DOHH2 (cell line): ENCODE data around the gene DTX4.

Experiments
- H3F3A ChIP-seq: fragments of 200-600 bp; sonication (generic), shearing (Covaris generic); 2 replicates; pipeline ENCODE4 v1.6.0; 2016; ENCODE audit warnings: antibody characterized with exemption, mild to moderate bottlenecking; ENCODE audit not compliant: control insufficient read depth, insufficient read depth
- H3K27ac ChIP-seq: fragments of 200-600 bp; sonication (generic); 2 replicates; pipeline ENCODE4 v1.5.1; 2014; ENCODE audit warnings: low read depth, mild to moderate bottlenecking, low read length, moderate library complexity
- H3K27me3 ChIP-seq: fragments of 200-600 bp; sonication (generic); 2 replicates; pipeline ENCODE4 v1.6.1; 2014; ENCODE audit warnings: mild to moderate bottlenecking, low read length, mixed read lengths; ENCODE audit not compliant: control insufficient read depth
- H3K36me3 ChIP-seq: fragments of 200-600 bp; sonication (generic); 2 replicates; pipeline ENCODE4 v1.6.1; 2014; ENCODE audit warnings: mild to moderate bottlenecking, low read length, moderate library complexity, mixed read lengths; ENCODE audit not compliant: control insufficient read depth
- H3K4me1 ChIP-seq: fragments of 200-600 bp; sonication (generic); 2 replicates; pipeline ENCODE4 v1.6.1; 2014; ENCODE audit warnings: mild to moderate bottlenecking, low read length, mixed read lengths; ENCODE audit not compliant: control insufficient read depth
- H3K4me2 ChIP-seq: fragments of 200-600 bp; sonication (generic); 2 replicates; pipeline ENCODE4 v1.6.0; 2014; ENCODE audit warnings: mild to moderate bottlenecking, low read length, moderate library complexity
- H3K4me3 ChIP-seq: fragments of 200-600 bp; sonication (generic); 2 replicates; pipeline ENCODE4 v1.5.1; 2014; ENCODE audit warnings: mild to moderate bottlenecking, low read length, mixed read lengths
- H3K79me2 ChIP-seq: fragments of 200-600 bp; sonication (generic); 2 replicates; pipeline ENCODE4 v1.6.1; 2014; ENCODE audit warnings: mild to moderate bottlenecking, low read length, mixed read lengths; ENCODE audit not compliant: control insufficient read depth
- H3K9me2 ChIP-seq: fragments of 200-600 bp; sonication (generic); replicated peaks from 2 replicates; pipeline ENCODE4 v1.6.1; 2014; ENCODE audit warnings: mild to moderate bottlenecking, low read length, mixed read lengths; ENCODE audit not compliant: control insufficient read depth
- H3K9me3 ChIP-seq: fragments of 200-600 bp; sonication (generic); 2 replicates; pipeline ENCODE4 v1.6.1; 2014; ENCODE audit warnings: antibody characterized with exemption, low read length, mixed read lengths; ENCODE audit not compliant: control insufficient read depth, insufficient read depth
- H4K20me1 ChIP-seq: fragments of 200-600 bp; sonication (generic); 2 replicates; pipeline ENCODE4 v1.6.0; 2014; ENCODE audit warnings: low read depth, mild to moderate bottlenecking, antibody characterized with exemption, low read length, moderate library complexity; ENCODE audit not compliant: control insufficient read depth, insufficient read depth
- CTCF ChIP-seq: fragments of 200-600 bp; sonication (generic); IDR thresholded peaks from one replicate; pipeline ENCODE4 v1.5.1; 2014; ENCODE audit warnings: antibody characterized with exemption, mild to moderate bottlenecking, low read depth, low read length; ENCODE audit not compliant: poor library complexity, severe bottlenecking
- EZH2phosphoT487 ChIP-seq: fragments of 200-600 bp; sonication (generic); IDR thresholded peaks from 2 replicates; pipeline ENCODE4 v1.6.1; 2017; ENCODE audit warnings: borderline replicate concordance, mild to moderate bottlenecking, antibody characterized with exemption, low read length, moderate library complexity, mixed read lengths

DTX4 gene

GRCh38 chr11:59142530-59143507, 29.1 kb upstream of the DTX4 start, which contains the start of gene FAM111A:
Gene FAM111A, plus strand, starts transcription at chr11:59142856. Its CDS starts 6,017 bp downstream, at chr11:59148873.
- H3F3A ChIP-seq = peaks cover 12% of the 10 kb centered on the region
- no peak for TF ChIP-seq EZH2phosphoT487
- peak; percentile 62 for TF ChIP-seq CTCF
- no peaks in the 10 kb centered on the region for H3K9me2 ChIP-seq

GRCh38 chr11:59144096-59144495, 27.8 kb upstream of the DTX4 start:
- no peaks in the 10 kb centered on the region for H3K27me3 ChIP-seq
- H3K27ac ChIP-seq = peak overlapping the region; percentile 43
- no peaks in the 10 kb centered on the region for H3K9me2 ChIP-seq
- no peaks in the 10 kb centered on the region for H3K79me2 ChIP-seq
- peaks cover 28% of the 10 kb centered on the region for H3K9me3 ChIP-seq
- peaks cover 75% of the 10 kb centered on the region for H3K4me1 ChIP-seq
- TF ChIP-seq CTCF = no peak
- TF ChIP-seq EZH2phosphoT487 = no peak
- peak overlapping the region; percentile 83 for H3K4me3 ChIP-seq
- H3F3A ChIP-seq = peaks cover 12% of the 10 kb centered on the region
- peak overlapping the region; percentile 84 for H3K4me2 ChIP-seq
- H4K20me1 ChIP-seq = no peaks in the 10 kb centered on the region
- peaks cover 36% of the 10 kb centered on the region for H3K36me3 ChIP-seq

More at GRCh38 chr11:59142530-59143507, 29.1 kb upstream of the DTX4 start, which contains the start of gene FAM111A:
- H3K36me3 ChIP-seq = peaks cover 23% of the 10 kb centered on the region
- H3K27ac ChIP-seq = peak within 1 kb of the TSS; percentile 43
- H3K9me3 ChIP-seq = peaks cover 15% of the 10 kb centered on the region
- H4K20me1 ChIP-seq = no peaks in the 10 kb centered on the region
- H3K27me3 ChIP-seq = no peaks in the 10 kb centered on the region
- H3K4me3 ChIP-seq = peak within 1 kb of the TSS; percentile 83
- peak within 1 kb of the TSS; percentile 84 for H3K4me2 ChIP-seq
- H3K79me2 ChIP-seq = no peaks in the 10 kb centered on the region
- peaks cover 66% of the 10 kb centered on the region for H3K4me1 ChIP-seq

- no peaks in the 10 kb centered on the region for H3K27me3 ChIP-seq
- H3K27ac ChIP-seq = peak overlapping the region; percentile 43
- H3K79me2 ChIP-seq = no peaks in the 10 kb centered on the region
- H3K9me3 ChIP-seq = peaks cover 29% of the 10 kb centered on the region
- TF ChIP-seq CTCF = peak; percentile 41
- no peak for TF ChIP-seq EZH2phosphoT487
- peaks cover 12% of the 10 kb centered on the region for H3F3A ChIP-seq
- H3K4me1 ChIP-seq = peaks cover 75% of the 10 kb centered on the region
- peaks cover 38% of the 10 kb centered on the region for H3K36me3 ChIP-seq
- H3K4me2 ChIP-seq = peak overlapping the region; percentile 84
- no peaks in the 10 kb centered on the region for H3K9me2 ChIP-seq
- H4K20me1 ChIP-seq = no peaks in the 10 kb centered on the region
- peak overlapping the region; percentile 59 for H3K4me3 ChIP-seq
Observed at GRCh38 chr11:59144579-59145345, 27.2 kb upstream of the DTX4 start.
